MM.1S (cell line): ENCODE measurements around the gene ZNF490.

ENCODE experiments used
- DNase-seq: peaks from one replicate; pipeline ENCODE4 v3.0.0-alpha.2; 2015
- H2AFZ ChIP-seq: fragments of 300-600 bp; sonication (generic); 2 replicates; pipeline ENCODE4 v1.6.0; 2016; ENCODE audit warnings: antibody characterized with exemption, low read length
- H3F3A ChIP-seq: fragments of 300-600 bp; sonication (generic); 2 replicates; pipeline ENCODE4 v1.6.1; 2016; ENCODE audit warnings: mild to moderate bottlenecking, antibody characterized with exemption, low read length, moderate library complexity, mixed read lengths; ENCODE audit not compliant: insufficient read depth
- H3K27ac ChIP-seq: fragments of 300-600 bp; sonication (generic); 2 replicates; pipeline ENCODE4 v1.5.1; 2016; ENCODE audit warnings: mild to moderate bottlenecking, low read length
- H3K27me3 ChIP-seq: fragments of 300-600 bp; sonication (generic); replicated peaks from 2 replicates; pipeline ENCODE4 v1.6.0; 2016; ENCODE audit warnings: low read length; ENCODE audit not compliant: insufficient read depth
- H3K36me3 ChIP-seq: fragments of 300-600 bp; sonication (generic); replicated peaks from 2 replicates; pipeline ENCODE4 v1.6.1; 2016; ENCODE audit warnings: mild to moderate bottlenecking, low read length, mixed read lengths; ENCODE audit not compliant: insufficient read depth
- H3K4me1 ChIP-seq: fragments of 300-600 bp; sonication (generic); 2 replicates; pipeline ENCODE4 v1.6.1; 2016; ENCODE audit warnings: low read length, mixed read lengths
- H3K4me2 ChIP-seq: fragments of 300-600 bp; sonication (generic); 2 replicates; pipeline ENCODE4 v1.6.0; 2016; ENCODE audit warnings: low read depth, low read length
- H3K4me3 ChIP-seq: fragments of 300-600 bp; sonication (generic); 2 replicates; pipeline ENCODE4 v1.5.1; 2016; ENCODE audit warnings: low read length, mixed read lengths
- H3K79me2 ChIP-seq: fragments of 300-600 bp; sonication (generic); 2 replicates; pipeline ENCODE4 v1.6.1; 2016; ENCODE audit warnings: mixed run types, low read length, mixed read lengths
- H3K9ac ChIP-seq: fragments of 300-600 bp; sonication (generic); 2 replicates; pipeline ENCODE4 v1.6.1; 2016; ENCODE audit warnings: low read length, mixed read lengths
- H3K9me2 ChIP-seq: fragments of 300-600 bp; sonication (generic); replicated peaks from 2 replicates; pipeline ENCODE4 v1.6.1; 2016; ENCODE audit warnings: mild to moderate bottlenecking, low read length, mixed read lengths; ENCODE audit not compliant: insufficient read depth
- H3K9me3 ChIP-seq: fragments of 300-600 bp; sonication (generic); replicated peaks from 2 replicates; pipeline ENCODE4 v1.6.1; 2016; ENCODE audit warnings: mild to moderate bottlenecking, low read length, mixed read lengths; ENCODE audit not compliant: insufficient read depth
- H4K20me1 ChIP-seq: fragments of 300-600 bp; sonication (generic); 2 replicates; pipeline ENCODE4 v1.6.1; 2016; ENCODE audit warnings: mild to moderate bottlenecking, low read length, moderate library complexity, mixed read lengths; ENCODE audit not compliant: insufficient read depth
- EZH2 ChIP-seq: fragments of 300-600 bp; sonication (generic); optimal IDR thresholded peaks from 2 replicates; pipeline ENCODE3; 2017; ENCODE audit warnings: low read depth, mild to moderate bottlenecking, antibody characterized with exemption, low read length, mixed read lengths
- EZH2phosphoT487 ChIP-seq: fragments of 300-600 bp; sonication (generic); IDR thresholded peaks from 2 replicates; pipeline ENCODE4 v1.6.1; 2018; ENCODE audit warnings: antibody characterized with exemption, low read length
- TF ChIP-seq, protein P1 (sequence below): fragments of 300-600 bp; sonication (generic); IDR thresholded peaks from 2 replicates; pipeline ENCODE4 v1.5.1; 2016; ENCODE audit warnings: antibody characterized with exemption, low read length, mixed read lengths

Gene ZNF490

DNA sequence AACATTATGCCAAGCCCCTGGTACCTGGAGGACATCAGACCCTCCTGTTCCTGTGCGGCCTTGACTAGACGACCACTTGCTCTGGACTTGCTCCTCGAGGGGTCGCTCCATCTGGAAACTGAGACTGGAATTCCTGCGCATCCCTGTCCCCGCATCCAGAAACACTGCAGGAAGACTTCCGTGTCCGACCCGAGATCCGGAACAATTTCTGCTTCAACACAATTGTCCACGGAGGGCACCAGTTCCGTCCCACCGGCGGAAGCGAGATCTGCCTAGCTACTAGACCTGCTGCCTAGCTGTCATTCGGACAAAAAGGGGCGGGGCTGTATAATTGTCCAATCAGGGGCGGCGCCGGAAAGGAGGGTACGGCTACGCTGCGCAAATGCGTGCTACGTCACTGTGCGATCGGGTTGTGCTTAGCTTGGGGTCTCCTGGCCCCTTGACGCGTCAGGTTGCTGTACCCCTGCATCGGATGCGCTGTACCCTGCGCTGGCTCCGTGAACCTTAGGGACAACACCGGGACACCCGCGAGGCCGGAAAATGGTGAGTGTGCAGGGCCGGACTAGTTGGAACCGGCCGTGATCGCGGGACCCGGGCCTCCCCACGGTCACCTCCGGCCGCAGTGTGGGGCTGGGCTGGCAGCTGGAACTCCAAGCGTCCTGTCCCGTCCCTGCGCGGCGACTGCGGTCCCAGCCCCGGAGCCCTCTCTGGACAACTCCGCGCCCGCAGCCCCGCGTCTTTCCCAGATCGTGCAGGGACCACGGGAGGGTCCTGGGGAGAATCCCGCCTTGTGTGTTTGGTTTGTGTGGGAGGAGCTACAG lies at the start of gene ZNF490, which contains the start of gene ZNF791:
Gene ZNF490 (minus strand): TSS at position 274 of the 821 bp plus-strand sequence. CDS start 133 bp downstream, at position 141.
Gene ZNF791 (plus strand): TSS at position 381 of the 821 bp plus-strand sequence. CDS start 160 bp downstream, at position 541.
- Histone ChIP-seq H2AFZ (peak within 1 kb of the TSS; percentile 67), H3K9me2 (no peaks in the 10 kb centered on the region), H3K9me3 (no peaks in the 10 kb centered on the region), H3K79me2 (peaks cover 60% of the 10 kb centered on the region), H3K4me1 (peaks cover 16% of the 10 kb centered on the region; the same call in 1 of the 2 replicates), H3K9ac (peak within 1 kb of the TSS; percentile 98), H3K27me3 (no peaks in the 10 kb centered on the region), H3K36me3 (0 out of 2 replicates have a peak, but pooled peaks cover 4% of the 10 kb centered on the region), H3K4me2 (peak within 1 kb of the TSS; percentile 88), H4K20me1 (no peaks in the 10 kb centered on the region), H3F3A (peaks cover 29% of the 10 kb centered on the region), H3K4me3 (peak within 1 kb of the TSS; percentile 85), H3K27ac (peak within 1 kb of the TSS; percentile 84)
- DNase-seq: peak; percentile 98
- TF ChIP-seq EZH2 (no peak), EZH2phosphoT487 (no peak)
- TF ChIP-seq, protein P1, sequence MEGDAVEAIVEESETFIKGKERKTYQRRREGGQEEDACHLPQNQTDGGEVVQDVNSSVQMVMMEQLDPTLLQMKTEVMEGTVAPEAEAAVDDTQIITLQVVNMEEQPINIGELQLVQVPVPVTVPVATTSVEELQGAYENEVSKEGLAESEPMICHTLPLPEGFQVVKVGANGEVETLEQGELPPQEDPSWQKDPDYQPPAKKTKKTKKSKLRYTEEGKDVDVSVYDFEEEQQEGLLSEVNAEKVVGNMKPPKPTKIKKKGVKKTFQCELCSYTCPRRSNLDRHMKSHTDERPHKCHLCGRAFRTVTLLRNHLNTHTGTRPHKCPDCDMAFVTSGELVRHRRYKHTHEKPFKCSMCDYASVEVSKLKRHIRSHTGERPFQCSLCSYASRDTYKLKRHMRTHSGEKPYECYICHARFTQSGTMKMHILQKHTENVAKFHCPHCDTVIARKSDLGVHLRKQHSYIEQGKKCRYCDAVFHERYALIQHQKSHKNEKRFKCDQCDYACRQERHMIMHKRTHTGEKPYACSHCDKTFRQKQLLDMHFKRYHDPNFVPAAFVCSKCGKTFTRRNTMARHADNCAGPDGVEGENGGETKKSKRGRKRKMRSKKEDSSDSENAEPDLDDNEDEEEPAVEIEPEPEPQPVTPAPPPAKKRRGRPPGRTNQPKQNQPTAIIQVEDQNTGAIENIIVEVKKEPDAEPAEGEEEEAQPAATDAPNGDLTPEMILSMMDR: no peak

DNA sequence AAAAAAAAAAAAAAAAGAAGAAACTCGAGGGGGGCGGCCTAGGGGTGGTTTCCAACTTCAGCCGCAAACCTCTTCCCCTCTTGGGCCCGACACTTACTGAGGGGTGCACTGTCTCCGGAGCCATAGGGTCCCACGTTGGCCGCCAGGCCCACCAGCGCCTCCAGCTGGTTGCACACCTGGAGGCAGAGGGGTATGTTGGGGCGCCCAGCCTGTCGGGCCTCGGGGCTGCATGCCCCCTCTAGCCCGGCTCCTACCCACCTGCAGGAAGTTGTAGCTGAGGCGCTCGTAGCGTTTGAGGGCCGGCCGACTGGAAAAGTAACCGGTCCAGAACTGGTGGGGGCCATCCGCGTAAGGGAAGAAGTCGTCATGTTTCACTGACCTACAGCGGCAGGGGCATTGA lies 47.4 kb upstream of the ZNF490 start:
- Histone ChIP-seq H3F3A (no peaks in the 10 kb centered on the region), H3K4me2 (no peak overlapping the region), H2AFZ (no peak overlapping the region), H3K9me3 (no peaks in the 10 kb centered on the region), H3K27ac (no peak overlapping the region), H3K9ac (no peak overlapping the region), H4K20me1 (no peaks in the 10 kb centered on the region), H3K9me2 (no peaks in the 10 kb centered on the region), H3K4me1 (no peaks in the 10 kb centered on the region), H3K4me3 (no peak overlapping the region), H3K79me2 (no peaks in the 10 kb centered on the region), H3K36me3 (no peaks in the 10 kb centered on the region), H3K27me3 (no peaks in the 10 kb centered on the region)
- no peak for DNase-seq
- TF ChIP-seq EZH2phosphoT487 (no peak), EZH2 (no peak)
- TF ChIP-seq, protein P1: no peak

DNA sequence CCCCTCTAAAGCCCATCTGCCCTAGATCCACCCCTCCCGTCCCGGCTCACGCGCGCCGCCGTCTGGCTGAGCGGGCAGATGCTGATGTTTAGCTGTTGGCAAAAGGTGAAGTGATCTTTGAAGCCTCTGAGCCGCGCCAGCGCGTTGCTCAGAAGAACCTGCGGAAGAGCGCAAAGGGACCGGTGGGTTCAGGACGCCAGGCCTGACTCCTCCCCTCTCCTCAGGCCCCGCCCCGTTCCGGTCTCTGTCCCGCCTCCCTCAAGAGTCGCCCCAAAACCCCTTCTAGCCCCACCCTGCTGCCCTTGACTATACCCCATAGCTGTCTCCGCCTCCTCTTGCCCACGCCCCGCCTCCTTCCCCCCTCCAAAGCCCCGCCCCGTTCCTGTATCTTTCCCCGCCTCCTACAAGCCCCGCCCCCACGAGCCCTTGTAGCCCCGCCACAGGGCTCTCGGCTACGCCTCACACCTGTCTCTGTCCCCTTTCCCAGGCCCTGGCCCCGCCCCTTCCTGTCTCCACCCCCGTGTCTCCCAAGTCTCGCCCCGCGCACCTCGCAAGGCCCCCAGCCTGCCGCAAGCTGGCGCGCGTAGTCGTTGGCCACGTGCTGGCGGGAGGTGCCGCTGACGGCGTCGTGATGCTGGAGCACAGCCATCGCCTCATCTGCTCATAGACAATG lies 46.4 kb upstream of the ZNF490 start:
- DNase-seq: no peak
- no peaks in the 10 kb centered on the region for H3K9me3 ChIP-seq
- no peaks in the 10 kb centered on the region for H3K4me1 ChIP-seq
- no peaks in the 10 kb centered on the region for H3K79me2 ChIP-seq
- H2AFZ ChIP-seq: no peak overlapping the region
- no peak overlapping the region for H3K27ac ChIP-seq
- H3K4me3 ChIP-seq: no peak overlapping the region
- H3K36me3 ChIP-seq: no peaks in the 10 kb centered on the region
- no peak for TF ChIP-seq EZH2
- no peak for TF ChIP-seq EZH2phosphoT487
- TF ChIP-seq, protein P1: no peak
- H3K9me2 ChIP-seq: no peaks in the 10 kb centered on the region
- no peak overlapping the region for H3K4me2 ChIP-seq
- no peak overlapping the region for H3K9ac ChIP-seq
- no peaks in the 10 kb centered on the region for H3F3A ChIP-seq
- no peaks in the 10 kb centered on the region for H4K20me1 ChIP-seq
- no peaks in the 10 kb centered on the region for H3K27me3 ChIP-seq
